Measurements from ENCODE around the gene SIRT1.

GRCh38 chr10:67868132-67868531, 16.3 kb upstream of the SIRT1 start:
- TF ChIP-seq CTCF (optimal IDR thresholded peaks at IDR 0.05 in 1 of 3, IDR thresholded peaks at IDR 0.05 in 1 of 3, conservative IDR thresholded peaks at IDR 0.05 in 1 of 3; ENCODE audit: extremely low read depth in 1 of 3, insufficient read depth in 2 of 3, low read length in 3 of 3), result no peak
- TF ChIP-seq EZH2 (IDR thresholded peaks at IDR 0.05; ENCODE audit: low read length), result no peak

Data from keratinocyte (primary cell).